GM12892 (cell line): ENCODE results near the gene GARNL3.

Experiments used
- POLR2A ChIP-seq: IDR thresholded peaks from 2 replicates; pipeline ENCODE4 v1.6.1; 2011; ENCODE audit warnings: low read depth, low read length, control low read depth
- TAF1 ChIP-seq: IDR thresholded peaks from 2 replicates; pipeline ENCODE4 v1.6.1; 2011; ENCODE audit warnings: low read depth, mild to moderate bottlenecking, control low read depth, low read length, borderline replicate concordance

- TF ChIP-seq POLR2A (no peak), TAF1 (no peak)
Measured at GRCh38 chr9:127390248-127390545, 125.6 kb downstream of the GARNL3 start.
